ENCODE measurements around the gene SHD.
"Not testable (repeated sequence)": the region's sequence is repeated elsewhere in the genome, so short reads cannot be mapped to it uniquely, and the experiment has no call there.

GRCh38 chr19:4231521-4231920 lies 47.5 kb upstream of the SHD start:
- TF ChIP-seq CTCF, POLR2A (IDR thresholded peaks at IDR 0.05): not testable (repeated sequence)

All from body of pancreas (tissue), 4 donors.